HCT116 (cell line): Measurements from ENCODE around the gene ARL8B.

Source experiments
- CTCF ChIP-seq, 3 experiments: fragments of 200-600 bp in 1 of 3; sonication (generic) in 1 of 3; IDR thresholded peaks in 2 of 3; conservative IDR thresholded peaks in 1 of 3; 2 replicates each; pipeline ENCODE4 v1.5.1; 2012 to 2017; ENCODE audit warnings: low read depth in 2 of 3, low read length in 2 of 3, antibody characterized with exemption in 1 of 3, borderline replicate concordance in 1 of 3, control low read depth in 1 of 3, mild to moderate bottlenecking in 1 of 3, mixed read lengths in 1 of 3, mixed run types in 1 of 3, moderate library complexity in 1 of 3; ENCODE audit not compliant: insufficient read depth in 1 of 3
- EZH2 ChIP-seq: fragments of 200-600 bp; sonication (generic); IDR thresholded peaks from 2 replicates; pipeline ENCODE4 v1.6.1; 2017; ENCODE audit warnings: antibody characterized with exemption, mixed run types
- JUND ChIP-seq: IDR thresholded peaks from 2 replicates; pipeline ENCODE4 v1.6.1; 2012
- POLR2A ChIP-seq: IDR thresholded peaks from 2 replicates; pipeline ENCODE4 v1.7.0; 2011; ENCODE audit warnings: borderline replicate concordance; ENCODE audit not compliant: insufficient read depth, insufficient read length; ENCODE audit errors: extremely low read depth
- POLR2AphosphoS5 ChIP-seq: IDR thresholded peaks from 2 replicates; pipeline ENCODE4 v1.6.1; 2011; ENCODE audit warnings: mild to moderate bottlenecking, low read depth, low read length, moderate library complexity
- ZFX ChIP-seq: fragments of 450-650 bp; IDR thresholded peaks from 2 replicates; pipeline ENCODE4 v1.6.1; 2017
- ZNF274 ChIP-seq: fragments of 200-500 bp; sonication (Bioruptor generic); IDR thresholded peaks from 2 replicates; pipeline ENCODE4 v1.6.1; 2014; ENCODE audit warnings: mild to moderate bottlenecking, low read depth, low read length, inconsistent platforms

- TF ChIP-seq POLR2AphosphoS5 (no peak), CTCF (IDR thresholded peaks at IDR 0.05 in 2 of 3, conservative IDR thresholded peaks at IDR 0.05 in 1 of 3; ENCODE audit: borderline replicate concordance in 1 of 3, insufficient read depth in 1 of 3, low read depth in 2 of 3, low read length in 2 of 3) (no peak), JUND (no peak), ZNF274 (no peak), EZH2 (no peak), ZFX (no peak), POLR2A (no peak)
Observed at GRCh38 chr3:5190147-5190791, 68.2 kb downstream of the ARL8B start.
